Neuronal stem cell (in vitro differentiated cells): ENCODE results near the gene PIGP.
A peak's percentile ranks its signal among the peaks of the same experiment; 100 is the strongest.

ENCODE experiments used
- DNase-seq: peaks from one replicate; pipeline ENCODE4 v3.0.0-alpha.2; 2013; ENCODE audit warnings: low spot score
- H2AFZ ChIP-seq: one replicate; pipeline ENCODE4 v1.6.1; 2013; ENCODE audit warnings: mild to moderate bottlenecking, low read length, inconsistent platforms
- H2AK5ac ChIP-seq: 2 replicates; pipeline ENCODE4 v1.6.1; 2013; ENCODE audit warnings: low read depth, mild to moderate bottlenecking, inconsistent platforms, low read length, moderate library complexity, mixed read lengths
- H2BK120ac ChIP-seq: 2 replicates; pipeline ENCODE4 v1.6.1; 2013; ENCODE audit warnings: low read depth, mild to moderate bottlenecking, inconsistent platforms, low read length, moderate library complexity, mixed read lengths
- H2BK12ac ChIP-seq: one replicate; pipeline ENCODE4 v1.6.1; 2013; ENCODE audit warnings: low read length, inconsistent platforms
- H2BK15ac ChIP-seq: 2 replicates; pipeline ENCODE4 v1.6.1; 2013; ENCODE audit warnings: mild to moderate bottlenecking, low read length, inconsistent platforms, mixed read lengths
- H2BK5ac ChIP-seq: one replicate; pipeline ENCODE4 v1.6.1; 2013; ENCODE audit warnings: inconsistent platforms, mild to moderate bottlenecking, low read length, moderate library complexity
- H3K14ac ChIP-seq: one replicate; pipeline ENCODE4 v1.6.1; 2013; ENCODE audit warnings: low read length, inconsistent platforms
- H3K18ac ChIP-seq: 2 replicates; pipeline ENCODE4 v1.6.1; 2013; ENCODE audit warnings: low read length, inconsistent platforms
- H3K23ac ChIP-seq: 2 replicates; pipeline ENCODE4 v1.6.1; 2013; ENCODE audit warnings: low read depth, mild to moderate bottlenecking, mixed read lengths, low read length, inconsistent platforms; ENCODE audit not compliant: poor library complexity
- H3K27ac ChIP-seq: replicated peaks from 3 replicates; pipeline ENCODE4 v1.5.1; 2013; ENCODE audit warnings: low read length, inconsistent platforms
- H3K27me3 ChIP-seq, 3 experiments: 2 replicates each; pipeline ENCODE4 v1.6.1; 2013; ENCODE audit warnings: low read length in 3 of 3, mild to moderate bottlenecking in 2 of 3, inconsistent platforms in 1 of 3, low read depth in 1 of 3, mixed read lengths in 1 of 3, moderate library complexity in 1 of 3; ENCODE audit not compliant: control insufficient read depth in 3 of 3, insufficient read depth in 3 of 3
- H3K36me3 ChIP-seq, 2 donors: replicated peaks in 1 of 2; 2 replicates each; pipeline ENCODE4 v1.6.1; 2013; ENCODE audit warnings: low read length in 2 of 2; ENCODE audit not compliant: control insufficient read depth in 2 of 2, insufficient read depth in 2 of 2
- H3K4ac ChIP-seq: 2 replicates; pipeline ENCODE4 v1.6.1; 2013; ENCODE audit warnings: inconsistent platforms, mild to moderate bottlenecking, low read length, moderate library complexity
- H3K4me1 ChIP-seq, 2 donors: 1 replicate in 1 of 2; 2 replicates in 1 of 2; pipeline ENCODE4 v1.6.1; 2013; ENCODE audit warnings: low read length in 2 of 2, low read depth in 1 of 2; ENCODE audit not compliant: control insufficient read depth in 2 of 2, insufficient read depth in 1 of 2
- H3K4me2 ChIP-seq: one replicate; pipeline ENCODE4 v1.6.1; 2013; ENCODE audit warnings: mild to moderate bottlenecking, low read length, inconsistent platforms; ENCODE audit not compliant: insufficient read depth, poor library complexity, severe bottlenecking
- H3K4me3 ChIP-seq, 2 donors: 2 replicates each; pipeline ENCODE4 v1.5.1; 2013; ENCODE audit warnings: low read length in 2 of 2, mild to moderate bottlenecking in 2 of 2, inconsistent platforms in 1 of 2, moderate library complexity in 1 of 2
- H3K79me1 ChIP-seq: one replicate; pipeline ENCODE4 v1.6.1; 2013; ENCODE audit warnings: low read depth, mild to moderate bottlenecking, inconsistent platforms, low read length, moderate library complexity
- H3K9ac ChIP-seq: one replicate; pipeline ENCODE4 v1.6.1; 2013; ENCODE audit warnings: mild to moderate bottlenecking, low read depth, low read length, inconsistent platforms; ENCODE audit not compliant: poor library complexity
- H3K9me3 ChIP-seq, 2 donors: replicated peaks in 1 of 2; 2 replicates each; pipeline versions ENCODE3 to v1.6.1; 2013; ENCODE audit warnings: low read length in 2 of 2, mild to moderate bottlenecking in 2 of 2, inconsistent platforms in 1 of 2, low read depth in 1 of 2, mixed read lengths in 1 of 2, moderate library complexity in 1 of 2; ENCODE audit not compliant: control insufficient read depth in 2 of 2, insufficient read depth in 1 of 2
- H4K8ac ChIP-seq: one replicate; pipeline ENCODE4 v1.6.1; 2013; ENCODE audit warnings: low read depth, mild to moderate bottlenecking, inconsistent platforms, low read length, moderate library complexity
- H4K91ac ChIP-seq: one replicate; pipeline ENCODE4 v1.6.1; 2013; ENCODE audit warnings: low read length, low read depth, mild to moderate bottlenecking, inconsistent platforms; ENCODE audit not compliant: poor library complexity
- WGBS, 2 donors: extraction: QIAGEN DNeasy Blood & Tissue Kit; methylation state at CpG; one replicate each; pipeline ENCODE4 v1.1.7; 2013; ENCODE audit warnings: missing lambda C conversion rate in 2 of 2, mixed read lengths in 1 of 2; ENCODE audit not compliant: insufficient read length in 2 of 2, insufficient replicate concordance in 1 of 2; ENCODE audit errors: extremely low coverage in 2 of 2; 5-methylcytosine and 5-hydroxymethylcytosine counted together

The PIGP gene

GRCh38 chr21:37062593-37062935 is 10.3 kb downstream of the PIGP start:
- Histone ChIP-seq H3K4me1 (peaks cover 24 to 43% of the 10 kb centered on the region in 2 donors), H4K8ac (no peak overlapping the region), H2BK15ac (no peak overlapping the region), H3K4me3 (no peak overlapping the region), H2BK120ac (no peak overlapping the region), H3K36me3 (peaks cover 0 to 28% of the 10 kb centered on the region in 2 donors), H3K27ac (no peak overlapping the region), H3K4me2 (no peak overlapping the region), H2AFZ (no peak overlapping the region), H2AK5ac (no peak overlapping the region), H3K79me1 (no peaks in the 10 kb centered on the region), H3K23ac (no peak overlapping the region), H2BK5ac (no peak overlapping the region), H3K4ac (no peak overlapping the region), H2BK12ac (no peak overlapping the region), H3K27me3 (no peaks in the 10 kb centered on the region), H3K14ac (no peak overlapping the region), H4K91ac (no peak overlapping the region), H3K9me3 (peaks cover 0 to 2% of the 10 kb centered on the region in 2 donors), H3K18ac (no peak overlapping the region), H3K9ac (no peak overlapping the region)
- DNase-seq: no peak
- WGBS, 2 donors: no CpG with 5 or more reads among the region's 6 CpGs

- no peak overlapping the region for H4K91ac ChIP-seq
- no peak overlapping the region for H3K4me3 ChIP-seq
- no peak overlapping the region for H3K14ac ChIP-seq
- no peak overlapping the region for H3K4ac ChIP-seq
- no peak overlapping the region for H3K9ac ChIP-seq
- H2BK120ac ChIP-seq: no peak overlapping the region
- no peak overlapping the region for H2AK5ac ChIP-seq
- WGBS, 2 donors: no CpG with 5 or more reads among the region's 7 CpGs
- no peak overlapping the region for H3K27ac ChIP-seq
- no peak overlapping the region for H2BK12ac ChIP-seq
- H3K79me1 ChIP-seq: no peaks in the 10 kb centered on the region
- no peak for DNase-seq
- H3K4me1 ChIP-seq: peaks cover 26 to 43% of the 10 kb centered on the region in 2 donors
- peaks cover 2 to 3% of the 10 kb centered on the region in 2 donors for H3K9me3 ChIP-seq
- H4K8ac ChIP-seq: no peak overlapping the region
- H3K18ac ChIP-seq: no peak overlapping the region
- no peak overlapping the region for H2BK15ac ChIP-seq
- H3K23ac ChIP-seq: no peak overlapping the region
- no peak overlapping the region for H3K4me2 ChIP-seq
- H3K27me3 ChIP-seq: no peaks in the 10 kb centered on the region
- no peak overlapping the region for H2BK5ac ChIP-seq
- peaks cover 0 to 23% of the 10 kb centered on the region in 2 donors for H3K36me3 ChIP-seq
- H2AFZ ChIP-seq: no peak overlapping the region
Measured at GRCh38 chr21:37061926-37062592, 10.8 kb downstream of the PIGP start.

- no peak overlapping the region for H4K91ac ChIP-seq
- H2AK5ac ChIP-seq: no peak overlapping the region
- no peak overlapping the region for H2BK5ac ChIP-seq
- H3K36me3 ChIP-seq: peaks cover 0 to 7% of the 10 kb centered on the region in 2 donors
- no peak overlapping the region for H2BK15ac ChIP-seq
- H4K8ac ChIP-seq: no peak overlapping the region
- no peak overlapping the region for H3K4me3 ChIP-seq
- H3K4me1 ChIP-seq: peaks cover 26 to 45% of the 10 kb centered on the region in 2 donors
- DNase-seq: no peak
- no peak overlapping the region for H2BK120ac ChIP-seq
- peaks cover 7 to 12% of the 10 kb centered on the region in 2 donors for H3K9me3 ChIP-seq
- WGBS, 2 donors: no CpG with 5 or more reads among the region's 1 CpG
- no peak overlapping the region for H3K14ac ChIP-seq
- H2BK12ac ChIP-seq: no peak overlapping the region
- H3K23ac ChIP-seq: no peak overlapping the region
- peak overlapping the region; percentile 65 for H3K27ac ChIP-seq
- no peak overlapping the region for H2AFZ ChIP-seq
- H3K9ac ChIP-seq: no peak overlapping the region
- H3K4ac ChIP-seq: no peak overlapping the region
- H3K27me3 ChIP-seq: no peaks in the 10 kb centered on the region
- no peak overlapping the region for H3K4me2 ChIP-seq
- no peaks in the 10 kb centered on the region for H3K79me1 ChIP-seq
- H3K18ac ChIP-seq: no peak overlapping the region
Measured at GRCh38 chr21:37060296-37060695, 12.6 kb downstream of the PIGP start.

- no peak overlapping the region for H3K27ac ChIP-seq
Measured at GRCh38 chr21:37059181-37059580, 13.7 kb downstream of the PIGP start.

More at GRCh38 chr21:37059181-37059580, 13.7 kb downstream of the PIGP start:
- Histone ChIP-seq H3K4me3 (no peak overlapping the region), H4K8ac (no peak overlapping the region), H3K4me2 (no peak overlapping the region), H3K4ac (no peak overlapping the region), H2BK15ac (no peak overlapping the region), H3K14ac (no peak overlapping the region), H2AFZ (no peak overlapping the region), H3K18ac (no peak overlapping the region), H2BK120ac (no peak overlapping the region), H3K36me3 (no peaks in the 10 kb centered on the region), H3K4me1 (peaks cover 25 to 44% of the 10 kb centered on the region in 2 donors), H2BK5ac (no peak overlapping the region), H3K9me3 (peaks cover 7 to 12% of the 10 kb centered on the region in 2 donors), H2BK12ac (no peak overlapping the region), H2AK5ac (no peak overlapping the region), H3K23ac (no peak overlapping the region), H3K79me1 (no peaks in the 10 kb centered on the region), H3K9ac (no peak overlapping the region), H3K27me3 (no peaks in the 10 kb centered on the region), H4K91ac (no peak overlapping the region)
- no CpG with 5 or more reads among the region's 5 CpGs for WGBS, 2 donors
- DNase-seq: no peak
